Heart left ventricle (tissue), 13 donors: ENCODE results near the gene C1orf159.

Experiments used
- POLR2A ChIP-seq, 2 donors: fragments of 450-650 bp; IDR thresholded peaks; one replicate each; pipeline ENCODE4 v1.6.1; 2017; ENCODE audit warnings: antibody characterized with exemption in 2 of 2, mild to moderate bottlenecking in 2 of 2, moderate library complexity in 2 of 2
- TF ChIP-seq, protein P1 (sequence below), 12 donors: fragments of 200-600 bp; sonication (generic) in 4 of 12; IDR thresholded peaks; one replicate each; pipeline versions ENCODE4 v1.5.0 to v1.8.0; 2018 to 2022; ENCODE audit warnings: antibody characterized with exemption in 12 of 12, mild to moderate bottlenecking in 5 of 12
- donor health status: ischemic (EF 13 %, LVEDD 7.1; RV severe dilation, severe dysfunction).
- donor health status: DM: no; HTN: yes; CAD: no.
- donor health status: DM: no; HTN: no; CAD: no.
- donor health status: ischemic (EF 25% LVEDD 6.9; RV normal size, moderate dysfunction).
- donor health status: ischemic (EF 25% LVEDD 5.7; RV mildly dilated, moderate dysfunction).
- donor health status: ischemic (EF 35%, LVEDD 5.7; RV mildly dilated, moderate dysfunction).
- donor health status: nonischemic (EF 11% LVEDD 7.7; RV severe dilation, severe dysfunction).
- donor health status: DM: yes; HTN: yes; CAD: no.
- donor health status: PGD.
- donor health status: ischemic (EF 29% LVEDD 5.4; RV normal size, mild dysfunction).
- donor health status: nonischemic (EF 23%, LVEDD 6.1; RV moderate dilation, normal function).

DNA sequence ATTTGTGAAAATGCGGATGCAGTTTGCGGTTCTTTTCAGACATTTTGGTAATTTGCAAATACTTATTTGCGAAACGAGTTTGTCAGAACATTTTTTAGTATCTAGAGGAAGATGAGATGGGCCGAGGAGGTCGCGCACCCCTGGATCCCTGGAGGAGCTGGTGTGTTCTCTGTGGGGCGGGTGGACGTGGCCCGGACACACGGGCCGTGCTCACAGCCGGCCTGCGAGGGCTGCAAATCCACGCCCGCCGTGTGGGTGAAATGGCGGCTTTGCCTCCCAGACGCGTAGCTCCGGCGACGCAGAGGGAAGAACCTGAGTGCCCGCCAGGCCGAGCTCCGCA, 48.4 kb upstream of the C1orf159 start:
- TF ChIP-seq, protein P1, sequence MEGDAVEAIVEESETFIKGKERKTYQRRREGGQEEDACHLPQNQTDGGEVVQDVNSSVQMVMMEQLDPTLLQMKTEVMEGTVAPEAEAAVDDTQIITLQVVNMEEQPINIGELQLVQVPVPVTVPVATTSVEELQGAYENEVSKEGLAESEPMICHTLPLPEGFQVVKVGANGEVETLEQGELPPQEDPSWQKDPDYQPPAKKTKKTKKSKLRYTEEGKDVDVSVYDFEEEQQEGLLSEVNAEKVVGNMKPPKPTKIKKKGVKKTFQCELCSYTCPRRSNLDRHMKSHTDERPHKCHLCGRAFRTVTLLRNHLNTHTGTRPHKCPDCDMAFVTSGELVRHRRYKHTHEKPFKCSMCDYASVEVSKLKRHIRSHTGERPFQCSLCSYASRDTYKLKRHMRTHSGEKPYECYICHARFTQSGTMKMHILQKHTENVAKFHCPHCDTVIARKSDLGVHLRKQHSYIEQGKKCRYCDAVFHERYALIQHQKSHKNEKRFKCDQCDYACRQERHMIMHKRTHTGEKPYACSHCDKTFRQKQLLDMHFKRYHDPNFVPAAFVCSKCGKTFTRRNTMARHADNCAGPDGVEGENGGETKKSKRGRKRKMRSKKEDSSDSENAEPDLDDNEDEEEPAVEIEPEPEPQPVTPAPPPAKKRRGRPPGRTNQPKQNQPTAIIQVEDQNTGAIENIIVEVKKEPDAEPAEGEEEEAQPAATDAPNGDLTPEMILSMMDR (IDR thresholded peaks at IDR 0.05) = no peak
- TF ChIP-seq POLR2A (IDR thresholded peaks at IDR 0.05) = no peak
